HT1080 (cell line): ENCODE results near the gene C3orf18. TPM values are rescaled to one million over a fixed set of nuclear protein-coding genes. Genes with fewer than 3 reads are reported as not detected.

Experiments used
- DNase-seq: peaks from one replicate; pipeline ENCODE4 v3.0.0-alpha.2; 2015; ENCODE audit warnings: low read depth
- polyA plus RNA-seq, 2 experiments: library from polyadenylated mRNA; depleted of rRNA; stranded (reverse); fragments of >200 nt; gene quantifications; 2 replicates each; pipeline ENCODE4 v1.2.3, GENCODE V29; 2015
- total RNA-seq: library from RNA; depleted of rRNA; stranded (reverse); fragments of >200 nt; shearing (Covaris generic); gene quantifications from 2 replicates; pipeline ENCODE4 v1.2.3, GENCODE V29; 2014; rRNA removed

Gene C3orf18
- 1.9 and 2.5 TPM in 2 replicates for total RNA-seq
- 1.2 and 1.3 TPM in 2 replicates for polyA plus RNA-seq (2015; cell fraction: cytosol; rRNA removed)
- polyA plus RNA-seq (2015; cell fraction: nucleus; rRNA removed): 2.1 and 4.8 TPM in 2 replicates

- DNase-seq: peak; percentile 69
Observed at GRCh38 chr3:50567386-50568167, at the start of gene C3orf18. TSS of gene C3orf18 (minus strand) at chr3:50567747. CDS start at chr3:50565699, 2,048 bp downstream.

DNA sequence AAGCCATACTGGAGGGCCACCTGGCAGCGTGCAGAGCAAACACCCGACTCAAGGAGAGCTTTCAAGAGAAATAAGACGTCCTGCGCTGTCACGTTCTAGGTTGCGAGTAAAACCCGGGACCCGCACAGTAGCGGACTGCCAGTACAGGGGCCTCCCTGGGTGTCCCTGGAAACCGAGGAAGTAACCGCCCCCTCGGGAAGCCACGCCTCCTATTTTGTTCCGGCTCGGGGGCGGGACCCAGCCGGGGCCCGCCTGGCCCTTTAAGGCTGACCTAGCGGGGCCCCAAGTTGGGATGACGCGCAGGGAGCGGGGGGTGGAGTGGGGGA, 49.2 kb upstream of the C3orf18 start:
- DNase-seq: peak; percentile 90

DNA sequence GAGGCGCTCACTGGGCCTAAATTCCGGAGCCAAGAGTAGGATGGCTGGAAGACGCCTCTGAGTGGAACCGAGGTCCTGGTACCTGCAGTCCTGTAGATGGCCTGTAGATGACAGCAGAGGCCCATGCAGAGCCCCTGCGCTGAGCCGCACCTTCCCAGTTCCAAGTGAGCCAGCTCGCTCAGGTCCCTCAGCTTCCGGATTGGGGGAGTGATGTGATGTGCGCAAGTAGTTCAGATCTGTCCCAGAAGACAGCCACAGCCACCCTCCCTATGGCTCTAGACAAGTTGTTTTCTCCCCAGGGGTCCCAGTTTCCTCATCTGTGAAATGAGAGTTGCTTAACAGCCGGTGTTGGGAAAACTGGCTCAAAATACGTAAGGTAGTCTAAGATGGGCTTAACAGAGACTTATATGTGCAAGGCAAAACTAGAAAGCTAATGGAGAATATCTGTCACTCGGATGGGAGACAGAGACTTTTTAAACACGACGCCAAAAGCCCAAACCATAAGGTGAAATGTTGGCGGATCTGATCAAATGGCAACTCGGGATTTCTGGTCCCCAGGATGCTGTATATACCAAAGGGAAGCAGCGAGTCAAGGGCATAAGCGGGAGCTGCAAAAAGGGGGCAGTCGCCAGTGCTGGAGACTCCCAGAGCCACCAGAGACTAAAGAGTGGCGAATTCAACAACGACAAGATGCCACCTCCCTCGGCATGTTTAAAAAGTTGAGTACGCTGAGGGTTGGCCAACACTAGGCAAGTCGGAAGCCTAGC, 48.6 kb upstream of the C3orf18 start:
- peak; percentile 78 for DNase-seq

GRCh38 chr3:50615190-50615589, 47.6 kb upstream of the C3orf18 start:
- no peak for DNase-seq

- DNase-seq: no peak
Observed at GRCh38 chr3:50612970-50613846, 45.7 kb upstream of the C3orf18 start.

DNA sequence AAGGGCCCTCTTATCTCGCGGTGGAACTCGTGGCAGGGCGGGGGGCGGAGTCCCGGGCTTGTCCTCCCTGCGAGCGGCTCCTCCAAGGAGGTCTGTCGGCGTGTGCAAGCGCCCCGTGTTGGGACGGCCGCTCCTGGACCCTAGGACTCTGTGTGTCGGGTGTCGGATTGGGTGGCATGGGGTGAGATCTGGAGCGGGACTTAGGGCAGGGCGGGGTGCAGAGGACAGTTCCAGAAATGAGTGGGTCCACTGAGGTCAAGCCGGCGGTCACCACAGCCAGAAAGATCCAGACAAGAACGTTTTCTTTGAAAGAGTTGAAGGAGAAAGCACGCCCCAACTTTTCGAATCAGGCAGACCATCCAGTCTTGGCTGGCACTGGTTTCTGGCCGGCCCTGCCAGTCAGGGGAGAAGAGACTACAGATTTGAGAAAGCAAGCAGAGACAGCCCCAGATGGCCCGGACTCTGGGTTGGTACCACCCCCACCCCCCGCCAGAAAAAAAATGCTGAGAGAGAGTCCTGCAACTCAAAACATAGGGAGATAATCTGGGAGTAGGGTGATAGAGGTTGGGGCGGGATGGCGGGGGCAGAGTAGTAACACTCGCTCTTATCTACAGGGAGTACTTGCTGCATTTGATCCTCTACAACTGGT, 44.8 kb upstream of the C3orf18 start:
- no peak for DNase-seq

DNA sequence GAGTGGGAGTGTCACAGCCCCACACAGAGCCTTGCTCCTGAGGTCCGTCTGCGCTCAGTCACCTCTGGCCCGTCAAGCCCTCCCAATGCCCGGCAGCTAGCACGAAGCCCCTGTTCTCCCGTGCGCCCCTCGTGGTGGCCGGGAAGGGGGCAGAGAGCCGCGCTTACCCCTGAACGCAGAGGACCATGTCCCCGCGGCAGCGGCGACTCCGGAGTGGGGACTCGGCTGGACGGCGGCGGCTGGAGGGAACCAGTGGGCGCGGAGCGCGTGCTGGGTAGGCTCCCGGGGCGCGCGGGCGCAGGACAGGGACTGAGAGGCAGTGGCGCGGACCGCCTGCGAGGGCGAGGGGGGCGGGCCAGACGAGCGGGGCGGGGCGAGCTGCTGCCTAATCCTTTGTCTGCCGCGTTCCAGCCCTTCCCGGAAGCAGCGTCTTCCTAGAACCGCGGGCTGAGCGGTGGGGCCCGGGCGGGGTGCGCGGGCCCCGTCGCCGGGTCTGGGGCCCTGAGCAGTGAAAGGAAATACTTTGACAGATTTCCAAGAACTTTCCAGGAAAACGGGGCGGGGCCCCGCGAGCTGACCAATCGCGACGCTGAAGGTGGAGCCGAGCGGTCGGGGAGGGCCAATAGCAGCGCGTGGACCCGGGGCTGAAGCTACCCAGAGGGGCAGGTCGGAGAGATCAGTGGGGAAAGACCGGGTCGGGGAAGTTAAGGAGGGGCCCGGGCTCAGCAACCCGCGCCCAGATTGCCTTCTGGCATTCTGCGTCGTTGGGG, 44.1 kb upstream of the C3orf18 start, which contains the start of gene CISH:
Gene CISH (minus strand): TSS at position 311 of the 770 bp plus-strand sequence. CDS start 124 bp downstream, at position 187.
- peak; percentile 89 for DNase-seq

DNA sequence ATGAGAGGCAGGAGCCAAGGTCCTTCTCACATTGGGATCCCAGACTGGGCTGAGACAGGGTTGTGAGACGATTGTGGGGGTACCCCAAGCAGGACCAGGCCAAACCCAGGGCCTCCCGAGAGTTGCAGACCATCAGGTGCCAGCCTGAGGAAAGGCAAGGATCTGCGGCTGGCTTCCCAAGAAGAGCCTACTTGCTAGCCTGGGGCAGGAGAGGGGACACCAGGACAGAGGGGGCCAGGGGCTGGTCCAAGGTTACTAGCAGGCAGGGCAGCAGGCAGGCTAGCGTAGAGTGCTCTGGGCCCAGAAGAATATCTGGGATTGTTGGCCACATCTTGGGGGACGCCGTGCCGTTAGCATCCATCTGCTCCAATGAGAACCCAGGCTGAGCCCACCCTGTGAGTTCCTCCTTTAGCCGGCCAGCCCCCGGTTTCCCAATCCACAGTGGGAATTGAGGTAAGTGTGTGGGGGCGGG, 43.5 kb upstream of the C3orf18 start:
- no peak for DNase-seq

DNA sequence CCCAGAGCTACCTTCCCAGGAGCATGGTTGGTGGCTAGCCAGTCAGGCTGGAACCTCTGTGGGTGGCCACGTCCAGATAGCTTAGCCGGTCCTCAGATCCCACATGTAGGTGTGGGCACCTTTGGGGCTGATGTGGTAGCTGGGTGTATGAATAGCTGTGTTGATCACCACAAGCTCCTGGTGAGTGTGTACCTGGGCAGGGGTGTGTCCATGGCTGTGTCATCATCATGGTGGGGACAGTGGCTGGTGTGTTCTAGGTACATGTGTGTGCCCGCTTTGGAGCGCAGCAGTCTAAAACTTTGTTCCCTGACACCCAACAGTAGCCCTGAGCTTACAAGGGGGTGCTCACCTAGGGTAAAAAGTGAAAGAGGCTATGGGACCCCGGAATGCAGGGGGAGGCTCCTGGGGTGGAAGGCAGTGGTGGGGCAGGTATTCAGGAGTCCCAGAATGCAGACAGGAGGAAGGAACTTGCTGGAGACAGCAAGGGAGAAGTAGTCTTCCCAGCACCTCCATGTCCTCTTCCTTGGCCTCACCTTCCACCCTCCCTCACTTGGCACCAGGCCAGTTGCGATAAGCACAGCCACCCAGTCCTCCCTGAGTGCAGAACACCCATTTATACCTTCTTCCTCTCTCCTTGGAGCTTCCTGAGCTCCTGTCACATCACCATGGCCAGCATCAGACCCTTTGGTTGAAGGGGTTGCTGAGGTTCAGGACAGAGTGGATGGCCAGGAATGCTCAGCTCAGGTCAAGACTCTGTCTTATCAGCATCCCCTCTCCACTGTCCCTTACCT, 42.8 kb upstream of the C3orf18 start:
- DNase-seq: no peak

DNA sequence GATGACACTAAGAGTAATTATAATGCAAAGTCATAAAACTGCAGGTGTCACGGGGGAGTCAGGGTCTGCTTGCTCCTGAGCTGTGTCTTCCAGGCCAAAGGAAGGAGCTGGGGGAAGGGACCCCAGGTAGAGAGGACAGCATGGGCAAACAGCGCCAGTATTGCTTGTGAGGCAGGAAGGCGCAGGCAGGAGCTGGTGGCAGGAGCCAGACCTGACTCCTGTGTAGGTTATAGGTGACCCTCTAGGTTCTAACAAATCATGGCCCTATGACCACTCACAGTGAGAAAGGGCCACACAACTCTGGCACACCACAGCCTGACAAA, 42.2 kb upstream of the C3orf18 start:
- no peak for DNase-seq

DNA sequence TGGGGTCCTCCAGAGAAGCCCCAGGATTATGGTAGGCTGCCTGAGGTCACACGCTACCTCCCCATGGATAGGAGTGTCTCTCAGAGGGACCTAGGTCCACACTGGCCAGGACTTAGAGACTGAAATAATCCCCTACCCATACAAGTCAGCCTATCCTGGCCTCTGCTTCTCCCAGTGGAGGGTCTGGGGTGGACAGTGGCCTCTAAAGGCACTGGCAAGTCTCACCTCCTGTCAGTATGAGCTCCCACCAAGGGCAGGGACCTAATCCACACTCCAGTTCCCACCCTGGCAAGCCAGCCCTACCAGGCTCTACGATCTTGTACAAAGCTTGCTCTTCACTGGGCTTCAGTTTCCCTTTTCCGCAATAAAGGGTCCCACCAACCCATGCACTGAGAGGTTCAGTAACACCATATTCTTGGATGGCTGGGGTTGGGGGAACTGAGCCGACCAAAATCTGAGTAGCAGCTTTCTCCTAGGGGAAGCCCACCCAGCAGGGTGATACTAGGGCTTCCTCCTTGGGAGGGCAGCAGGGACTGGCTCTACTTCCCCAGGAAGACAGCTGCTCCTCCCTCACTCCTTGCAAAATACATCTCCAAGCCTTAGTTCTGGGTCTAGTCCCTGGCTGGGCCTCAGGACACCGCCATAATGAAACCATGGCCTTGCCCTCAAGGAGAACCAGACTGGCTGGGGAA, 41.7 kb upstream of the C3orf18 start:
- no peak for DNase-seq

DNA sequence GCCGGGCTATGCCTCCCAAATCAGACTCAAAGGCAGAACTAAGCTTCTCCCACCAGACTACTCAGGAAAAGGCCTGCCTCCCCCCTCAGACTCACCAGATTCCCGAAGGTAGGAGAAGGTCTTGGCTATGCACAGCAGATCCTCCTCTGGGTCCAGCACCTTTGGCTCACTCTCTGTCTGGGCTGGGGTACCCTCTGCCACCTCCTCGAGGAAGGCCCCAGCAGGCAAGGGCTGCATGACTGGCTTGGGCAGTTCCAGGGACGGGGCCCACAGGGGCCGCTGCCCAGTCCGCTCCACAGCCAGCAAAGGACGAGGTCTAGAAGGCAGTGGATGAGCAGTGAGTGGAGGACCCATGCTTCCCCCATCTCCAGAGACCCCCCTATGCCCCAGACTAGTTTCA, 40.7 kb upstream of the C3orf18 start:
- DNase-seq: no peak

DNA sequence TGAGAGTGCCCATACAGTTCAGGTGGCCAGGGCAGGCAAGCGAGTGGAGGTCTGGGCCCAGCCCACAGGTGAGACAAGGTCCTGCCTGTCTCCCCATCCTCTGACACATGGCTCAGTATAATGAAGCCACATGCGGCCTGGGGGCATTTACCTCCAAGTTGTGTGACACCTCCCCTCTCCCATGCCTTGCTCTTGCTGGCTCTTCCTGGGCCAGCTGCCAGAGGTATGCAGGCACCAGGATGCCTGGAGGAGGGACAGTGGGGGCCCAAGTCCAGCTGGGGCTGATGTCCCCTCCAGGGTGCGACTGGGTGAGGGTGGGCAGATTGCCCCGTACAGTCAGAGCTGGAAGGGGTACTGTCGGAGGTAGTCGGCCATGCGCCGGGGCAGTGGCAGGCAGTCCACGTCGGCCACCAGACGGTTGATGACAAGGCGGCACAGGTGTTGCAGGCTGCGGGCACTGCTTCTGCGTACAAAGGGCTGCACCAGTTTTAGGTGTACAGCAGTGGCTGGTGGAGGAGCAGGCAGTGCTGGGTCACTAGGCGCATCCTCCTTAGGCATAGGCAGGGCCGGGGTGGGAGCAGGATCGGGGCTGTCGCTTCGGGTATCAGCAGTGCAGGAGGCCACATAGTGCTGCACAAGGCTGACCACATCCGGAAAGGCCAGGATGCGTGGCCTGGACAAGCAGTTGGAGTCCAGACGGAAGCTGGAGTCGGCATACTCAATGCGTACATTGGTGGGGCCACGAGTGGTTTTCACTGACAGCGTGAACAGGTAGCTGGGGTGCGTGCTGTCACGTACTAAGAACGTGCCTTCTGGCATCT, 39.9 kb upstream of the C3orf18 start:
- DNase-seq: no peak

DNA sequence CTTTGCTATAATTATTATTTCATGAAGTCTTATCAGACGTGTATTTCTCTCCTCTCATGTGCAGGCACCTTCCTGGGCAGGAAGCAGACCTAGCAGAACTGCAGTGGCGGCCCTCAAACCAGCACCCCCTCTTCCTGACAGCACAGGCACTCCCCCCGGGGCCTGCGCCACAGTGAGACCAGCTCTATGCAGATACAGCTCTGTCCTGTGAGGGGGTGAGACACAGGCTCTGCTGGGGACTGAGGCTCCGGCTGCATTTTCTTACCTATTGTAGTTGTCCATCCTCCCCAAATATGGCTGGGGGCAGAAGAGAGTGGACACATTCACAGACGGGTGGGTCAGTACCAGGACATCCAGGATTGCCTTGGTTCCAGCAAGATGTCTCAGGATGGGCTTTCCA, 39.0 kb upstream of the C3orf18 start:
- DNase-seq: no peak

DNA sequence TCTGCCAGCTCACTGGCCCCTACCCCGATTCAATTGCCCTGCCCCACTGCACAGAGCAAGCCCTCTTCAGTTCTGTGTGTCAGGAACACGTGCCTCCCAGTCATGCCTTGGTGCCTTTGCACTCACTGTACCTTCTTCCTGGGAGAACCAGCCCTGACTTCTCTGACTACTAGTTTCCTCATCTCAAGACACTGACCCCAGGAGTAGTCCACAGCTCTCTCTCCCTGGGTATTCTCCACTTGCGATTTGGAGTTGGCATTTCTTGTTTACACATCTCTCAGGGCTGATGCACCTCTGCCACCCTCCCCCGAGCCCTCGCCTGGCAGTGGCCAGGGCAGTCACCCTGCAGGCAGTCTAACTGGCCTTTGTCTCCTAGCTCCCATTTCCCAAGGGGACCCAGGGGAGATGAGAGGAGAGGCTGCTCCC, 38.4 kb upstream of the C3orf18 start:
- no peak for DNase-seq

- no peak for DNase-seq
Observed at GRCh38 chr3:50604628-50605588, 37.4 kb upstream of the C3orf18 start.
